Measurements from ENCODE around the gene CDCA8. TPM values are rescaled to one million over a fixed set of nuclear protein-coding genes. Genes with fewer than 3 reads are reported as not detected.

CDCA8 gene
- total RNA-seq, 1 experiment from 2014 or later, result 48.5 TPM

GRCh38 chr1:37651803-37652202 is 40.5 kb upstream of the CDCA8 start:
- Histone ChIP-seq H3K4me2 (ENCODE audit: insufficient read depth, insufficient read length, low read length) (no peak overlapping the region), H3K4me1 (ENCODE audit: insufficient read depth, low read length) (no peaks in the 10 kb centered on the region), H3K27me3 (ENCODE audit: insufficient read depth, low read length) (no peaks in the 10 kb centered on the region; the same call in 1 of the 2 replicates), H3K4ac (ENCODE audit: low read depth, low read length) (no peak overlapping the region), H3K79me2 (ENCODE audit: insufficient read depth, low read length) (no peaks in the 10 kb centered on the region), H3K14ac (ENCODE audit: insufficient read depth, low read length) (no peak overlapping the region), H3K79me1 (ENCODE audit: insufficient read depth, low read depth, low read length, poor library complexity, severe bottlenecking) (no peaks in the 10 kb centered on the region), H3K18ac (ENCODE audit: insufficient read length, low read depth, low read length) (no peak overlapping the region), H3K27ac (ENCODE audit: insufficient read length, low read depth, low read length) (no peak overlapping the region), H2BK12ac (ENCODE audit: insufficient read length, low read depth, low read length) (no peak overlapping the region), H3K56ac (ENCODE audit: insufficient read length, low read depth, low read length) (no peak overlapping the region), H2BK15ac (ENCODE audit: low read depth, low read length) (no peak overlapping the region), H3K9ac (ENCODE audit: extremely low read depth, insufficient read length, low read length) (no peak overlapping the region), H4K91ac (ENCODE audit: insufficient read length, low read depth, low read length) (no peak overlapping the region), H2BK20ac (ENCODE audit: low read depth, low read length, poor library complexity, severe bottlenecking) (no peak overlapping the region), H3K23me2 (ENCODE audit: insufficient read length, low read depth, low read length, poor library complexity, severe bottlenecking) (peaks cover 3% of the 10 kb centered on the region), H2AFZ (ENCODE audit: low read length) (no peak overlapping the region), H4K5ac (ENCODE audit: insufficient read length, low read depth, low read length) (no peak overlapping the region), H3K23ac (ENCODE audit: insufficient read length, low read depth, low read length) (no peak overlapping the region), H3T11ph (ENCODE audit: low read length) (no peak overlapping the region), H4K8ac (replicated peaks; ENCODE audit: insufficient read length, low read depth, low read length) (no peak overlapping the region), H2BK5ac (ENCODE audit: insufficient read length, low read length) (no peak overlapping the region), H2BK120ac (ENCODE audit: low read depth, low read length, poor library complexity, severe bottlenecking) (no peak overlapping the region), H4K20me1 (ENCODE audit: control insufficient read depth, insufficient read depth, insufficient read length) (no peaks in the 10 kb centered on the region), H3K9me3 (ENCODE audit: control insufficient read depth, low read depth, low read length) (no peaks in the 10 kb centered on the region), H2AK5ac (ENCODE audit: insufficient read length, low read length) (no peak overlapping the region)
- Mint-ChIP-seq H3K4me1 (peaks cover 0 to 13% of the 10 kb centered on the region in 2 experiments; a peak in 3 of 4 replicates), H3K36me3 (ENCODE audit: insufficient read depth in 1 of 3, low read depth in 3 of 3) (no peaks in the 10 kb centered on the region), H3K4me3 (peak overlapping the region in 1 of 2 experiments; percentile 23; a peak in 2 of 5 replicates), H3K27me3 (ENCODE audit: low read depth) (peaks cover 40% of the 10 kb centered on the region), H3K27ac (no peak overlapping the region), H3K9me3 (no peaks in the 10 kb centered on the region)
- TF ChIP-seq CTCF (conservative IDR thresholded peaks at IDR 0.05), result no peak
- no peak for DNase-seq
- WGBS (ENCODE audit: extremely low coverage, insufficient read length, low lambda C conversion rate), result no CpG with 5 or more reads among the region's 10 CpGs
